GM12872 (cell line): ENCODE results near the gene TCN2.

Source experiments
- TF ChIP-seq, protein P1 (sequence below): IDR thresholded peaks from 3 replicates; pipeline ENCODE4 v1.5.1; 2011; ENCODE audit warnings: low read depth, mild to moderate bottlenecking, low read length, moderate library complexity; ENCODE audit not compliant: insufficient read depth

TCN2 gene

DNA sequence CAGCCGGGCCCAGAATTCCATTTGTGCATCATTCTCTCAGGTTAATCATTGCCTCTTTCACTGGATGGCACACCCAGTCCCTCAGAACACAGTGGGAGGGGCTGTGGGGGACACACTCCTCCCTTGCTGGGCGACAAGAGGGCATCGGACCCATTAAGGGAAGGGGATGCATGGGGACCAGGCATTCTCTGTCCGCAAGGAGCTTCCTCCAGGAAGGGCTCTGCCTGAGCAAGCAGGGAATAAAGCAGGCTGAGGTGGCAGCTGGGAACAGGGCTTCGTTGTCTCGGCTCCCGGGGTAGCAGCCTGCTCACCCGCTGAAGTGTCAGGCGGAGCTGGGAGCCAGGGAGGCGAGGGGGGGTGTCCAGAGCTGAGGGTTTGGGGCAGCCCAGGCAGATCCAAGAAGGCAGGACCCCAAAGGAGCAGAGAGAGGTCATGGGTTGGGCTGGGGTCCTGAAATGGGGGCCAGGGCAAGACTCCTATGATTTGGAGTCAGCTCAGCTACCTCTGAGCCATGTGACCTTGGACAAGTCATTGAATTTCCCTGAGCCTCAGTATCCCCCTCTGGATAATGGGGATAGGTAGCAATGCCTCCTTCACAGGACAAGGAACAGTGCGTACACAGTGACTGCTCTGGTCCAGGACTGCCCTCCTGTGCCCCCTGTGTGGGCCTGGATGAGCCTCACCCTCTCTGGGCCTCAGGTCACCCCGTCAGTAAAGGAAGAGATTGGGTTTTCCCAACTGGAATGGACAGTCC, 34.0 kb upstream of the TCN2 start:
- TF ChIP-seq, protein P1, sequence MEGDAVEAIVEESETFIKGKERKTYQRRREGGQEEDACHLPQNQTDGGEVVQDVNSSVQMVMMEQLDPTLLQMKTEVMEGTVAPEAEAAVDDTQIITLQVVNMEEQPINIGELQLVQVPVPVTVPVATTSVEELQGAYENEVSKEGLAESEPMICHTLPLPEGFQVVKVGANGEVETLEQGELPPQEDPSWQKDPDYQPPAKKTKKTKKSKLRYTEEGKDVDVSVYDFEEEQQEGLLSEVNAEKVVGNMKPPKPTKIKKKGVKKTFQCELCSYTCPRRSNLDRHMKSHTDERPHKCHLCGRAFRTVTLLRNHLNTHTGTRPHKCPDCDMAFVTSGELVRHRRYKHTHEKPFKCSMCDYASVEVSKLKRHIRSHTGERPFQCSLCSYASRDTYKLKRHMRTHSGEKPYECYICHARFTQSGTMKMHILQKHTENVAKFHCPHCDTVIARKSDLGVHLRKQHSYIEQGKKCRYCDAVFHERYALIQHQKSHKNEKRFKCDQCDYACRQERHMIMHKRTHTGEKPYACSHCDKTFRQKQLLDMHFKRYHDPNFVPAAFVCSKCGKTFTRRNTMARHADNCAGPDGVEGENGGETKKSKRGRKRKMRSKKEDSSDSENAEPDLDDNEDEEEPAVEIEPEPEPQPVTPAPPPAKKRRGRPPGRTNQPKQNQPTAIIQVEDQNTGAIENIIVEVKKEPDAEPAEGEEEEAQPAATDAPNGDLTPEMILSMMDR: no peak

DNA sequence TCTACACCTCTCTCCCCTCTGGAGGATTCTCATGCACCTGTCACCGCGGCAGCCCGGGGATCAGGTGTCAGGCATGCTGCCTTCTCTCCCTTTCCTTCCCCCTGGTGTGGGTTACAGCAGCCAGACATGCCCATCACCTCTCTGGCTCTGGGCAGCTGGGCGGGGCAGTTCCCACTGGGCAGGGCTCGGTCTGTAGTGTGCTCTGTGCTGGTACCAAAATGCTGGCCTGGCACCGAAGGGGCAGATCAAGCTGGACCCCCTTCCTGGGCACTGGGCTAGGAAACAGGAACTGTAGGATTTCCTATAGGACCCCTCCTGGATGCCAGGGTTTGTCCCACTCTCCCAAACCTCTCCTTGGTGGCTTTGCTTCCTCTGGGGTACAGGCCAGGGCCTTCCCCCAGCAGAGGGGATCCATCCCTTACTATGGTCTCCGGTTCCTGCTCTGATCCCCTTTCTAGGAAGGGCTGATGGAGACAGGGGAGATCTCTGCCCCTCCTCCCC, 33.3 kb upstream of the TCN2 start:
- TF ChIP-seq, protein P1: no peak

DNA sequence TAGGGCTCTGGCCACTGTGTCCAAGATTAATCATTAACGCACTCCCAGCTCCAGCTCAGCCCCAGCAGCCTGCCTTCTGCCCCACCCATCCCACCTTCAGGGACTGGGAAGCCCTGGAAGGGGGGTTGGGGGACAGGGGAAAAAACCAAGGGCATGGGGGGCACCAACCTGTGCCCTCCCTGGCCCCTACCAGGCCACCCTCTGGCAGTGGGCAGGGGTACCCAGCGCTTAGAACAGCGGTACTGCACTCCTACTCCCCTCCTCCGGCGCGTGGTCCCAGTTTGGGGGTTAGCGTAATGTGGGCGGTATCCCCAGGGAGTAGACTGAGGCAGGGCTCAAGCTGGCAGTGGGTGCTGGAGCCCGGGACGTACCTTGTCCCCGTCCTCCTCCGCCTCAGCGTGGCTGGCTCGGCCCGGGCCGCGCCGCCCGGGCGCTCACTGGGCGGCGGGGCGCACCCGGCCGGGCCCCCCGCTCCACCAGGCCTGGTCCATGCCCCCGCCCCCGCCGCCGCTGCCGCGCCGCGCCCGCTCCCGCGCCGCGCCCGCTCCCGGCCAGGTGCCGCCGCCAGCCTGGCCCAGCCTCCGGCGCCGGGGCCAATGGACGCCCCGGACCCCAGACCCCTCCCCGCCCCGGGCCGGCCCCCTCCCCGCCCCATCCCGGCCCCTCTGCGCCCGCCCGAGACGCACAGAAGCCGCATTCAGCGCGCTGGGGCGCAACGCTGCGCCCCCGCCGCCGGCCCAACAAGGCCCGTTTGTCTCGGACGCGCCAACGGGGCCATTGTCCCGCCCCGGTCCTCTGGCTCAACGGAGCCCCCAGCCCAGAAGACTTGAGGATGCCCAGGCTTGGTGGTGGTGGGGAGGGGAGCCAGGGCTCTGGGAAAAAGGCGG, 32.6 kb upstream of the TCN2 start, which contains the start of gene GAL3ST1:
GAL3ST1 (minus strand) TSS at position 571 of the 887 bp plus-strand sequence. CDS start 17,273 bp downstream, outside the sequence.
- TF ChIP-seq, protein P1: no peak

DNA sequence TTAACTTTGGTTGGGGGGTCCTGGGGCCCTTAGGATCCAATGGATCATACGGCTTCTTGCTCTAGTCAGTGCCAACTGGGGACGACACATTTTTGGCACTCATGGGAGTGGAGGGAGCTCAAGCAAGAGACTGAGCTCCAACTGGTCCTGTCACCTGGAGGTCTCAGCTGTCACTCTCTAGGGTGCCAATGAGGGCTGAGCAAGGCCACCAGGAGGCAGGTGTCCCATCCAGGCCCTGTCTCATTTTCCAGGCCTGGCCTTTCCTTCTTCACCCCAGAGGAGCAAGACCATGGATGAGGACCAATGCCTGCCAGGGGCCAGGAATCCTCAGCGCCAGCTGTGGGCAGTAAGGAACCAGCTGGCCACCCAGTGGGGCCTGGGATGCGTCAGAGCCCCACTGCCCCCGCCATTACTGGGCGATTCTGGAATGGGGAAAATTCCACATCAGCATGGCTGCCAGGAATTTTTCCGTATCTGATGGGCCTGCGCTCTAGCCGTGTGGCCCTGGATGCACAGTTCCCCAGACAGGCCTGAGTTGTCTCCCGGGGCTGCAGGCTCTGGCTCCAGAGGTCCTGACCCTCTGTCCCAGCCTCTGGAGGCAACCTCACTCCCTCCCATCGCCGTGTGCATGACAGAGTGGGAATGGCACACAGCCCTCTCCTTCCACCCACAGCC, 31.8 kb upstream of the TCN2 start:
- TF ChIP-seq, protein P1: no peak

DNA sequence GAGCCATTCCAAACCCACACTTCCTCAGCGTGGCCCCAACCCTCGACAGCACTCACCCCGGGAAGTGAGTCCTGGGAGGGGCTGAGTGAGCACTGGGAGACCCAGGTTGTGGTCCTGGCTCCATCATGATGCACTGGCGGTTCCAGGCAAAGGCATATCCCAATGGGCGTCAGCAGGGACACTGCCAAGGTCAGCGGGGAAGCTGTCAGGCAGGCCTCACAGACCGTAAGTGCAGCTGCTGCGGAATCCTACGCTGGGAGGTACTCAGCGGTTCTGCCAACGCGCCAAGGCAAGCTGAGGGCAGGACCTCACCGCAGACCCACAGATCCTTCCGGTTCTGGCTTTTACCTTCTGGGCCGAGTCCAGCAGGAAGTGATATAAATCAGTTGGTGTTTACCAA, 31.1 kb upstream of the TCN2 start:
- TF ChIP-seq, protein P1: no peak

DNA sequence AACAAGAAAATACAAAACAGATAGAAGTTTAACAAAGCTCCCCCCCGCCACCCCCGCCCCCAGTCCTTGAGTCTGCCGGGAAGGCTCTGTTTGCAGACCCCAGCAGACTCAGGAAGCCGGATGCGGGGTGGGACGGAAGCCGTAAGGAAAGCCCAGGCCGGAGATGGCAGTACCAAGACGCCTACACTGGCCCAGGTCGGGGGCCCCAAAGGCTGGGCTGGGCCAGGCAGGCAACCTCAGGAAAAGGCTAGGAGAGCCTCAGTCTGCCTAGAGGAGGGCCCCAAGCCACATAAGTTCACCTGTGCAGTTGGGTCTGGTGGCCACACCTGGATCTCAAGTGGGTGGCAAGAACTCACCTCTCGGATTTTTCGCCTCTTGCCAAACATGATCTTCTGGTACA, 28.5 kb upstream of the TCN2 start:
- TF ChIP-seq, protein P1: no peak

DNA sequence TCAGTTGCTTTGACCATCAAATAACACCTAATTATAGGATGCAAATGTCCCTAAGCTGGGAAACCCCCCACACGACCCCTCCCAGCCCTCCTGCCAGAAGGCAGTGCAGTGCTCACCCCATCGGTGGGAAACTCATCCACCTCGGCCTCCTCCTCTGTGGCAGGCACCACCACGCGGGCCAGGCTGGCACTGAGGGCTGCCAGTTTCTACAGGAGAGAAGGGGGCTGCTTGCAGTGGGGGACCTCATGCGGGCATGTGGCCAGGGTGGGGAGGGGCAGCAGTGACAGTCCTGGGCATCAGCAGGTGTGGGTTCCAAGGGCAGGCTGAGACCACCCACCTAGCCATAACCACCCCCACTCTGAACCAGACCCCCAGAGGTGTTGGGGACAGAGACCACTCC, 26.1 kb upstream of the TCN2 start:
- TF ChIP-seq, protein P1: no peak
